Measurements from ENCODE around the gene ERCC6.

- TF ChIP-seq CTCF (IDR thresholded peaks at IDR 0.05; ENCODE audit: low read depth, low read length, poor library complexity, severe bottlenecking) = no peak
- no peak for TF ChIP-seq EZH2phosphoT487 (IDR thresholded peaks at IDR 0.05; ENCODE audit: borderline replicate concordance, low read length)
Observed at GRCh38 chr10:49505076-49505475, 33.8 kb downstream of the ERCC6 start.
